ENCODE measurements around the gene TMEM88.

TMEM88 gene

GRCh38 chr17:7867881-7868329 is 13.0 kb downstream of the TMEM88 start:
- FAIRE-seq = no peak
- TF ChIP-seq POLR2A (IDR thresholded peaks at IDR 0.05; ENCODE audit: low read depth, low read length) = no peak
- DNase-seq (ENCODE audit: insufficient read length, low spot score) = no peak

- TF ChIP-seq POLR2A (IDR thresholded peaks at IDR 0.05; ENCODE audit: low read depth, low read length) = no peak
- DNase-seq (ENCODE audit: insufficient read length, low spot score) (no peak), FAIRE-seq (no peak)
Observed at GRCh38 chr17:7873051-7873450, 18.2 kb downstream of the TMEM88 start.

GRCh38 chr17:7875804-7876370 is 21.0 kb downstream of the TMEM88 start:
- TF ChIP-seq POLR2A (IDR thresholded peaks at IDR 0.05; ENCODE audit: low read depth, low read length) = no peak
- peak; percentile 38 for FAIRE-seq
- no peak for DNase-seq (ENCODE audit: insufficient read length, low spot score)

GRCh38 chr17:7878234-7878633 is 23.4 kb downstream of the TMEM88 start:
- DNase-seq (ENCODE audit: insufficient read length, low spot score) = no peak
- no peak for FAIRE-seq
- no peak for TF ChIP-seq POLR2A (IDR thresholded peaks at IDR 0.05; ENCODE audit: low read depth, low read length)

GRCh38 chr17:7880076-7880868 is 25.4 kb downstream of the TMEM88 start:
- no peak for TF ChIP-seq POLR2A (IDR thresholded peaks at IDR 0.05; ENCODE audit: low read depth, low read length)
- FAIRE-seq = no peak

GRCh38 chr17:7881276-7882054 is 26.6 kb downstream of the TMEM88 start:
- no peak for FAIRE-seq
- TF ChIP-seq POLR2A (IDR thresholded peaks at IDR 0.05; ENCODE audit: low read depth, low read length) = no peak

More at GRCh38 chr17:7880076-7880868, 25.4 kb downstream of the TMEM88 start:
- no peak for DNase-seq (ENCODE audit: insufficient read length, low spot score)

GRCh38 chr17:7882068-7882467 is 27.2 kb downstream of the TMEM88 start:
- TF ChIP-seq POLR2A (IDR thresholded peaks at IDR 0.05; ENCODE audit: low read depth, low read length) = no peak
- DNase-seq (ENCODE audit: insufficient read length, low spot score) = no peak
- no peak for FAIRE-seq

More at GRCh38 chr17:7881276-7882054, 26.6 kb downstream of the TMEM88 start:
- no peak for DNase-seq (ENCODE audit: insufficient read length, low spot score)

- FAIRE-seq = no peak
- DNase-seq (ENCODE audit: insufficient read length, low spot score) = no peak
- TF ChIP-seq POLR2A (IDR thresholded peaks at IDR 0.05; ENCODE audit: low read depth, low read length) = no peak
Observed at GRCh38 chr17:7882629-7883028, 27.8 kb downstream of the TMEM88 start.

- TF ChIP-seq POLR2A (IDR thresholded peaks at IDR 0.05; ENCODE audit: low read depth, low read length) = no peak
- FAIRE-seq = no peak
- DNase-seq (ENCODE audit: insufficient read length, low spot score) = peak; percentile 37
Observed at GRCh38 chr17:7883781-7884386, 29.0 kb downstream of the TMEM88 start.

- DNase-seq (ENCODE audit: insufficient read length, low spot score) = no peak
- no peak for FAIRE-seq
- peak; percentile 55; the same call in 1 of the 2 replicates for TF ChIP-seq POLR2A (IDR thresholded peaks at IDR 0.05; ENCODE audit: low read depth, low read length)
Observed at GRCh38 chr17:7884581-7885366, 29.9 kb downstream of the TMEM88 start.

GRCh38 chr17:7885367-7886226 is 30.7 kb downstream of the TMEM88 start:
- FAIRE-seq (no peak), DNase-seq (ENCODE audit: insufficient read length, low spot score) (peak; percentile 48)
- peak; percentile 29 for TF ChIP-seq POLR2A (IDR thresholded peaks at IDR 0.05; ENCODE audit: low read depth, low read length)

Measured in H54 (cell line).